ENCODE data around the gene MBD2. TPM values are rescaled to one million over a fixed set of nuclear protein-coding genes. Genes with fewer than 3 reads are reported as not detected.

MBD2 gene
- total and polyA plus RNA-seq, 3 donors from 2014 or later = 59.1 to 106 (median 66.9) TPM

DNA sequence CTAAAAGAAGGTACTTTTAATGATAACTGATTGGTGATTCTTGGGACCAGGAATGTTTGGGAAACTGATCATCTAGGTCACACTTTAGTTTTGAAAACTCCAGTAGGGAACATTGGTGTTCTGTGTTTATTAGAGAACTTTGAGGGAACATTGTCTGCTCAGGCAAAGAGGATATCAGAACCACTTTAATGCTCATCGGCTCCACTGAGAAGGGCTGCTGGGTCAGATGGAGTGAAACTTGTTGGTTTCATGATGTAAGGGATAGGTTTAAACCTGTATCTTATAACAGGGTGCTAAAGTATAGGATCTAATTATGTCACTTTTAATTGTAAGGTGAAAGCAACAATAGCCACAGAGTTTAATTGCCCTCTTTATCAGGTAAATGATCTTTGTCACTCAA lies 30.7 kb upstream of the MBD2 start:
- H3K27ac ChIP-seq = no peak overlapping the region
- H3K4me1 ChIP-seq = no peaks in the 10 kb centered on the region
- WGBS, 2 donors = 48 to 78% methylated on average over 1 of the region's 1 CpG
- H3K36me3 ChIP-seq (ENCODE audit: low read depth, missing control alignments) = no peaks in the 10 kb centered on the region
- intact Hi-C loops (cut with DNase I; ENCODE audit: low total_unique reads) = no loop called here
- no peaks in the 10 kb centered on the region for H3K27me3 ChIP-seq
- no peak overlapping the region for H3K4me3 ChIP-seq
- DNase-seq = no peak
- TF ChIP-seq, protein P1, sequence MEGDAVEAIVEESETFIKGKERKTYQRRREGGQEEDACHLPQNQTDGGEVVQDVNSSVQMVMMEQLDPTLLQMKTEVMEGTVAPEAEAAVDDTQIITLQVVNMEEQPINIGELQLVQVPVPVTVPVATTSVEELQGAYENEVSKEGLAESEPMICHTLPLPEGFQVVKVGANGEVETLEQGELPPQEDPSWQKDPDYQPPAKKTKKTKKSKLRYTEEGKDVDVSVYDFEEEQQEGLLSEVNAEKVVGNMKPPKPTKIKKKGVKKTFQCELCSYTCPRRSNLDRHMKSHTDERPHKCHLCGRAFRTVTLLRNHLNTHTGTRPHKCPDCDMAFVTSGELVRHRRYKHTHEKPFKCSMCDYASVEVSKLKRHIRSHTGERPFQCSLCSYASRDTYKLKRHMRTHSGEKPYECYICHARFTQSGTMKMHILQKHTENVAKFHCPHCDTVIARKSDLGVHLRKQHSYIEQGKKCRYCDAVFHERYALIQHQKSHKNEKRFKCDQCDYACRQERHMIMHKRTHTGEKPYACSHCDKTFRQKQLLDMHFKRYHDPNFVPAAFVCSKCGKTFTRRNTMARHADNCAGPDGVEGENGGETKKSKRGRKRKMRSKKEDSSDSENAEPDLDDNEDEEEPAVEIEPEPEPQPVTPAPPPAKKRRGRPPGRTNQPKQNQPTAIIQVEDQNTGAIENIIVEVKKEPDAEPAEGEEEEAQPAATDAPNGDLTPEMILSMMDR (IDR thresholded peaks at IDR 0.05) = no peak
- no peak for TF ChIP-seq POLR2A (IDR thresholded peaks at IDR 0.05)
- no peaks in the 10 kb centered on the region for H3K9me3 ChIP-seq

DNA sequence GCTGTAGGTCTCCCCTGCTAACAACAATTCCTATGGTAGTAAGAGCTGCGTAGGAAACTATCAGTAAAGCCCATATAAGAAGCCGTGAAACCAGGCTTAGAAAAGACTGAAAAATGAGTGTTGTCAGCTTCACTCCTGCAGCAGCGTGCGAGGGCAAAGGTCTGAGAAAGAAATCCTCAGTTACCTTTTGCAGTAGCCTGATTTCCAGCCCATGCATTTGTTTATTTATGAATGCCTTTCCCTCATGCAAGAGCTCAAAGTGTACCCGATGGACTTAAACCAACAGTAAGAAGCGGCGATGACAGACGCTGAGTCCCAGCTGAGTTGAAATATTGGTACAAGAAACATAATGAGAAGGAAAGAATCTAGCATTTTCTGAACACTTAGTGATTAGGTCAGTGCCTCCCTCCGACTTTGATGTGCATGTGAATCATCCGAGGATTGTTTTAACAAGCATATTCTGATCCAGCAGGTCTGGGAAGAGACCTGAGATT lies 29.8 kb upstream of the MBD2 start:
- intact Hi-C loops (cut with DNase I; ENCODE audit: low total_unique reads) = no loop called here
- Histone ChIP-seq H3K4me1 (no peaks in the 10 kb centered on the region), H3K9me3 (no peaks in the 10 kb centered on the region), H3K27ac (no peak overlapping the region), H3K4me3 (no peak overlapping the region), H3K27me3 (no peaks in the 10 kb centered on the region), H3K36me3 (ENCODE audit: low read depth, missing control alignments) (no peaks in the 10 kb centered on the region)
- no peak for DNase-seq
- TF ChIP-seq, protein P1 (IDR thresholded peaks at IDR 0.05) = no peak
- TF ChIP-seq POLR2A (IDR thresholded peaks at IDR 0.05) = no peak
- WGBS, 2 donors = 46 to 66% methylated on average over 10 of the region's 10 CpGs

DNA sequence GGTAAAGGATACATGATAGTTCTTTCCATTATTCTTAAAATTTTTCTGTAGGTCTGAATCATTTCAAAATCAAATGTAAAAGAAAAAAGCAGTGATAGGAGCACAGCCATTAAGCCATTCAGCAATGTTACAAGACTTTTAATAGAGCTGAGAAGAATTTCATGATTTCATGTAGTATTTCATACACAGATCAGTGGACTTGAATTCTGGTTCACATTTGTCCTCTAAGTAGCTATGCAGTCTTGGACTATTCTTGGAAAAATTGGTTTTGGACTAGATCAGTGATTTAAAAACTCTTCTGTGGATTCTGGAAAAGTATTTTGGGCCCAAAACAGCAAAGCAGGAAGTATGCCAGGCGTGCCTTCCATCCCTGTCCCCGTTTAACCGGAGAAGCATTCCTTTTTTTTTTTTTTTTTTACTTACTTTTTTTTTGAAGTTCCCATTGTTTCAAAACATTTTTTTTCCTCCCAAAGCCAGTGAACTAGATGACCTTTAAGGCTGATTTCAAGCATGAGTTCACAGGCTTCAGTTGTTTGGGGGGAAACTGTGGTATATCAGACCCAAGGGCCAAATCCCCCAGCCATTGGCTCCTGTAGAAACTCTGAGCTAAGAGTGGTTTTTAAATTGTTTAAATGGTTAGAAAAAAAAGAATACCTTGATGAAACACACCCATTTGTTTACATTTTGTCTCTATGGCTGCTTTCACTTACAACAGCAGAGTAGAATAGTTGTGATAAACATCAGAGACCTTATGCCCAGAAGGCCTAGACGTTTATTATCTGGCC lies 27.3 kb upstream of the MBD2 start:
- no peak overlapping the region for H3K4me3 ChIP-seq
- H3K4me1 ChIP-seq = no peaks in the 10 kb centered on the region
- no peak for TF ChIP-seq POLR2A (IDR thresholded peaks at IDR 0.05)
- TF ChIP-seq, protein P1 (IDR thresholded peaks at IDR 0.05) = no peak
- H3K9me3 ChIP-seq = no peaks in the 10 kb centered on the region
- H3K27me3 ChIP-seq = no peaks in the 10 kb centered on the region
- 53 to 56% methylated on average over 4 of the region's 4 CpGs for WGBS, 2 donors
- H3K36me3 ChIP-seq (ENCODE audit: low read depth, missing control alignments) = no peaks in the 10 kb centered on the region
- intact Hi-C loops (cut with DNase I; ENCODE audit: low total_unique reads) = no loop called here
- no peak for DNase-seq
- H3K27ac ChIP-seq = no peak overlapping the region

DNA sequence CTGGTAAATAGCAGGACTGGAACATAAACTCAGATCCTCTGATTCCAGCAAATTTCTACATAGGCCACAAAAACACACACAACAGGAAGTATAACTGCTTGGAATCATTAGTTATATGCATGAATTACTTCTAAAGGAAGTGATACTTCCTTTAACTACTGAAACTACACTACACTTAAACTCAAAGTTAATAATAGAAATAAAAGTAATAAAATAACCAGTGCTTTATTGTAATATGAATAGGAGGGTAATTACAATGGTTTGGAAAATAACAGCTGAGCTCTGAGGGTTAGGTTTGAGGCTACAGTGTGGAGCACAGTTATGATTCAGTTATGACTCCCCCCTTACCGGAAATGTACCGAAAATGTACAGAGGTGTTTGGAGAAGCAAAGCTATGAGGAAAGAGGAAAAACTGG lies 26.4 kb upstream of the MBD2 start:
- Histone ChIP-seq H3K4me1 (no peaks in the 10 kb centered on the region), H3K9me3 (no peaks in the 10 kb centered on the region), H3K27ac (no peak overlapping the region), H3K36me3 (ENCODE audit: low read depth, missing control alignments) (no peaks in the 10 kb centered on the region), H3K4me3 (no peak overlapping the region), H3K27me3 (no peaks in the 10 kb centered on the region)
- intact Hi-C loops (cut with DNase I; ENCODE audit: low total_unique reads) = no loop called here
- WGBS, 2 donors = 88 to 97% methylated on average over 2 of the region's 2 CpGs
- DNase-seq = no peak
- TF ChIP-seq, protein P1 (IDR thresholded peaks at IDR 0.05) = no peak
- no peak for TF ChIP-seq POLR2A (IDR thresholded peaks at IDR 0.05)
